Activated CD8-positive, alpha-beta memory T cell treated with anti-CD3 and anti-CD28 coated beads, Interleukin-2, amount 10 ng/mL, durations not matched to agents 7 days and 5 days (primary cell): Measurements from ENCODE around the gene PTPRF. TPM values are rescaled to one million over a fixed set of nuclear protein-coding genes. Genes with fewer than 3 reads are reported as not detected.

Source experiments
- ATAC-seq: fragments of 150-1000 bp; cut with Tn5 transposase; one replicate; pipeline ENCODE4 v1.10.0; 2021; ENCODE audit warnings: moderate library complexity
- CTCF ChIA-PET: fragments of 350-600 bp; sonication (Branson Sonifier 250); formaldehyde crosslinking; loops from one replicate; lab custom pipeline; 2021; ENCODE audit warnings: antibody characterized with exemption; lab: Charles Lee
- DNase-seq: peaks from one replicate; pipeline ENCODE4 v3.0.0-alpha.2; 2020
- H3K27ac Mint-ChIP-seq: one replicate; pipeline ENCODE4 v1.8.0; 2021; ENCODE audit warnings: mild to moderate bottlenecking, mixed read lengths
- H3K27me3 Mint-ChIP-seq: one replicate; pipeline ENCODE4 v1.8.0; 2021; ENCODE audit warnings: mixed read lengths
- H3K36me3 Mint-ChIP-seq: one replicate; pipeline ENCODE4 v1.8.0; 2021; ENCODE audit warnings: mild to moderate bottlenecking, mixed read lengths
- H3K4me1 Mint-ChIP-seq: one replicate; pipeline ENCODE4 v1.8.0; 2021; ENCODE audit warnings: mixed read lengths
- H3K4me3 Mint-ChIP-seq: one replicate; pipeline ENCODE4 v1.8.0; 2021; ENCODE audit warnings: mild to moderate bottlenecking, moderate library complexity, mixed read lengths
- H3K9me3 Mint-ChIP-seq: one replicate; pipeline ENCODE4 v1.8.0; 2022; ENCODE audit warnings: low read depth, mixed read lengths
- total RNA-seq, 2 experiments: library from RNA; stranded (reverse); gene quantifications; one replicate each; pipeline ENCODE4 v1.2.3, GENCODE V29; 2021

The PTPRF gene
- total RNA-seq, 2 experiments from 2014 or later = 0.23 to 0.41 TPM

GRCh38 chr1:43506233-43506632, 24.4 kb upstream of the PTPRF start:
- CTCF ChIA-PET = interaction anchor here (1.3 kb wide), 1 partner anchor 44 kb away, joined by 4 read pairs; no protein-coding TSS in a partner anchor
- peaks cover 2% of the 10 kb centered on the region for H3K27me3 Mint-ChIP-seq
- ATAC-seq (no peak), DNase-seq (no peak)
- no peak overlapping the region for H3K27ac Mint-ChIP-seq
- H3K4me3 Mint-ChIP-seq = no peak overlapping the region
- H3K4me1 Mint-ChIP-seq = peaks cover 25% of the 10 kb centered on the region
- no peaks in the 10 kb centered on the region for H3K9me3 Mint-ChIP-seq
- peaks cover under 1% of the 10 kb centered on the region for H3K36me3 Mint-ChIP-seq

GRCh38 chr1:43507296-43508295, 23.1 kb upstream of the PTPRF start:
- Mint-ChIP-seq H3K27me3 (peaks cover 5% of the 10 kb centered on the region), H3K4me1 (peaks cover 25% of the 10 kb centered on the region), H3K9me3 (no peaks in the 10 kb centered on the region), H3K27ac (no peak overlapping the region), H3K4me3 (no peak overlapping the region), H3K36me3 (peaks cover 5% of the 10 kb centered on the region)
- no peak for DNase-seq
- ATAC-seq = no peak
- CTCF ChIA-PET = interaction anchor here (1.3 to 1.4 kb wide), 2 partner anchors 22 to 42 kb away, joined by 3 to 4 read pairs; no protein-coding TSS in a partner anchor

- DNase-seq (no peak), ATAC-seq (no peak)
- H3K4me1 Mint-ChIP-seq = peaks cover 25% of the 10 kb centered on the region
- H3K9me3 Mint-ChIP-seq = no peaks in the 10 kb centered on the region
- CTCF ChIA-PET = interaction anchor here (1.4 kb wide), 1 partner anchor 21 kb away, joined by 3 read pairs; no protein-coding TSS in a partner anchor
- no peak overlapping the region for H3K4me3 Mint-ChIP-seq
- H3K27ac Mint-ChIP-seq = peak overlapping the region; percentile 26
- H3K27me3 Mint-ChIP-seq = peaks cover 3% of the 10 kb centered on the region
- peaks cover 5% of the 10 kb centered on the region for H3K36me3 Mint-ChIP-seq
Measured at GRCh38 chr1:43509007-43509739, 21.5 kb upstream of the PTPRF start.

GRCh38 chr1:43509740-43510375, 20.8 kb upstream of the PTPRF start:
- Mint-ChIP-seq H3K4me3 (no peak overlapping the region), H3K4me1 (peaks cover 25% of the 10 kb centered on the region), H3K36me3 (peaks cover 5% of the 10 kb centered on the region), H3K27ac (peak overlapping the region; percentile 26), H3K9me3 (no peaks in the 10 kb centered on the region), H3K27me3 (peaks cover 5% of the 10 kb centered on the region)
- peak; percentile 52 for DNase-seq
- CTCF ChIA-PET = no interaction called here
- ATAC-seq = peak; percentile 66

GRCh38 chr1:43510621-43511020, 20.1 kb upstream of the PTPRF start:
- no peak for ATAC-seq

GRCh38 chr1:43511394-43511793, 19.3 kb upstream of the PTPRF start:
- H3K36me3 Mint-ChIP-seq = peaks cover 5% of the 10 kb centered on the region
- ATAC-seq (no peak), DNase-seq (no peak)
- H3K4me3 Mint-ChIP-seq = no peak overlapping the region
- no peaks in the 10 kb centered on the region for H3K9me3 Mint-ChIP-seq
- CTCF ChIA-PET = interaction anchor here (1.1 kb wide), 1 partner anchor 19 kb away, joined by 3 read pairs; no protein-coding TSS in a partner anchor
- peaks cover 25% of the 10 kb centered on the region for H3K4me1 Mint-ChIP-seq
- H3K27me3 Mint-ChIP-seq = peaks cover 10% of the 10 kb centered on the region
- H3K27ac Mint-ChIP-seq = no peak overlapping the region

More at GRCh38 chr1:43510621-43511020, 20.1 kb upstream of the PTPRF start:
- no peak for DNase-seq
- Mint-ChIP-seq H3K4me3 (no peak overlapping the region), H3K36me3 (peaks cover 5% of the 10 kb centered on the region), H3K4me1 (peaks cover 25% of the 10 kb centered on the region), H3K27ac (no peak overlapping the region), H3K9me3 (no peaks in the 10 kb centered on the region), H3K27me3 (peaks cover 10% of the 10 kb centered on the region)
- CTCF ChIA-PET = interaction anchor here (1.1 kb wide), 1 partner anchor 19 kb away, joined by 3 read pairs; no protein-coding TSS in a partner anchor

- DNase-seq (no peak), ATAC-seq (no peak)
- Mint-ChIP-seq H3K4me1 (peaks cover 25% of the 10 kb centered on the region), H3K9me3 (no peaks in the 10 kb centered on the region), H3K36me3 (peaks cover 5% of the 10 kb centered on the region), H3K4me3 (no peak overlapping the region), H3K27ac (no peak overlapping the region), H3K27me3 (peaks cover 16% of the 10 kb centered on the region)
- CTCF ChIA-PET = no interaction called here
Measured at GRCh38 chr1:43512133-43512532, 18.6 kb upstream of the PTPRF start.

GRCh38 chr1:43512681-43513080, 18.0 kb upstream of the PTPRF start:
- CTCF ChIA-PET = interaction anchor here (0.8 kb wide), 1 partner anchor 17 kb away, joined by 3 read pairs; no protein-coding TSS in a partner anchor
- ATAC-seq (no peak), DNase-seq (no peak)
- peaks cover 18% of the 10 kb centered on the region for H3K27me3 Mint-ChIP-seq
- H3K36me3 Mint-ChIP-seq = peaks cover 5% of the 10 kb centered on the region
- peaks cover 25% of the 10 kb centered on the region for H3K4me1 Mint-ChIP-seq
- no peak overlapping the region for H3K27ac Mint-ChIP-seq
- H3K4me3 Mint-ChIP-seq = no peak overlapping the region
- no peaks in the 10 kb centered on the region for H3K9me3 Mint-ChIP-seq

- Mint-ChIP-seq H3K9me3 (no peaks in the 10 kb centered on the region), H3K4me3 (no peak overlapping the region), H3K27ac (no peak overlapping the region), H3K36me3 (peaks cover 5% of the 10 kb centered on the region), H3K4me1 (peaks cover 18% of the 10 kb centered on the region), H3K27me3 (peaks cover 18% of the 10 kb centered on the region)
- ATAC-seq = no peak
- DNase-seq = no peak
- CTCF ChIA-PET = interaction anchor here (0.8 to 1.0 kb wide), 3 partner anchors 13 to 16 kb away, joined by 3 read pairs; no protein-coding TSS in a partner anchor
Measured at GRCh38 chr1:43513471-43514173, 17.1 kb upstream of the PTPRF start.

GRCh38 chr1:43518935-43519686, 11.6 kb upstream of the PTPRF start:
- DNase-seq (no peak), ATAC-seq (no peak)
- Mint-ChIP-seq H3K27ac (no peak overlapping the region), H3K4me1 (no peaks in the 10 kb centered on the region), H3K36me3 (no peaks in the 10 kb centered on the region), H3K27me3 (peaks cover 57% of the 10 kb centered on the region), H3K9me3 (no peaks in the 10 kb centered on the region), H3K4me3 (no peak overlapping the region)
- CTCF ChIA-PET = interaction anchor here (0.7 kb wide), 1 partner anchor 415 kb away, joined by 3 read pairs; no protein-coding TSS in a partner anchor

- no peak for DNase-seq
- H3K27me3 Mint-ChIP-seq = peaks cover 56% of the 10 kb centered on the region
- ATAC-seq = no peak
- no peak overlapping the region for H3K27ac Mint-ChIP-seq
- H3K9me3 Mint-ChIP-seq = no peaks in the 10 kb centered on the region
- H3K4me3 Mint-ChIP-seq = no peak overlapping the region
- no peaks in the 10 kb centered on the region for H3K36me3 Mint-ChIP-seq
- no peaks in the 10 kb centered on the region for H3K4me1 Mint-ChIP-seq
- CTCF ChIA-PET = interaction anchor here (0.7 to 1.2 kb wide), 2 partner anchors 414 to 425 kb away, joined by 3 read pairs; no protein-coding TSS in a partner anchor
Measured at GRCh38 chr1:43520100-43520778, 10.4 kb upstream of the PTPRF start.
